Suppressor macrophage treated with lipopolysaccharide for 4 hours (primary cell): ENCODE measurements around the gene MPZL2.

ENCODE experiments used
- DNase-seq: peaks from one replicate; pipeline ENCODE4 v3.0.0-alpha.2; 2020

The MPZL2 gene

GRCh38 chr11:118283037-118283636 lies 19.0 kb upstream of the MPZL2 start:
- DNase-seq: no peak

- no peak for DNase-seq
Measured at GRCh38 chr11:118282606-118283005, 18.5 kb upstream of the MPZL2 start.

- DNase-seq: no peak
Measured at GRCh38 chr11:118281284-118281683, 17.2 kb upstream of the MPZL2 start.

- DNase-seq: no peak
Measured at GRCh38 chr11:118277312-118277711, 13.2 kb upstream of the MPZL2 start.

DNA sequence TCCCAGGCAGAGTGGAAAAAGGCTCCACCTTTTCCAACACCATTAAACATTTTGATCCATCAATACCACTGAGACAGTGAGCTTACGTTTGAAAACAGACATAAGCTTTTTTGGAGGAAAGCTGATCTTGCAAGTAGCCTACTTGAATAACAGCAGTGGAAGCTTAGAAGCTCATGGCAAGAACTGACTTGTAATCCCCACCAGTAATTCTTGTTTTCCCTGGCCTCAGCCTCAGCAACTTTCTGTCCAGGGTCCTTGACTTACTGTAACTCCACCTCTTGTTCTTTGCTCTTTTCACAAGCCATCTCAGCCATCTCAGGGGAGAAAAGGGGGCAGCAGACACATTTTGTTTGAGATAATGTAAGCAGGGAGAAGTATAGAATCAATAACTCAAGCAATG lies 12.3 kb upstream of the MPZL2 start:
- DNase-seq: no peak

GRCh38 chr11:118275176-118275575 lies 11.1 kb upstream of the MPZL2 start:
- DNase-seq: no peak

- no peak for DNase-seq
Measured at GRCh38 chr11:118274186-118274585, 10.1 kb upstream of the MPZL2 start.

- DNase-seq: no peak
Measured at GRCh38 chr11:118272001-118272400, 7.9 kb upstream of the MPZL2 start.

DNA sequence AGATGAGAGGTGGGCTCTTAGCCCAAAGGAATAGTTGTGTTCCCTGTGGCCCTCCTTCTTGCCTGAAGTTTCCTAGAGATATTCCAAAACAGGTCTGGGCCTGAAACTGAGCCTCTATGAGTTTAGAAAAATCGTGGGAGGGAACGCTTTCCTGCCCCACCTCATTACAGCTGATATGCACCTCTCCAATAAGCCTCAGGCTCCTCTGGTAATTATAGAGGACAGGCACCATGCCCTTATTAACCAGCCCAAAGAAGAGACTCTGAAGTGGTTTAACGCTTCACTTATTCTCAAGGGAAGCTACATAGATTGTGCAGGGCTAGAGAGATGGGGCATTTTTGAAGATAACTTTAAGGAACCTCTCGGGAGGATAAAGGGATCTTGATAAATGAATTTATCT lies 3.4 kb upstream of the MPZL2 start:
- no peak for DNase-seq

DNA sequence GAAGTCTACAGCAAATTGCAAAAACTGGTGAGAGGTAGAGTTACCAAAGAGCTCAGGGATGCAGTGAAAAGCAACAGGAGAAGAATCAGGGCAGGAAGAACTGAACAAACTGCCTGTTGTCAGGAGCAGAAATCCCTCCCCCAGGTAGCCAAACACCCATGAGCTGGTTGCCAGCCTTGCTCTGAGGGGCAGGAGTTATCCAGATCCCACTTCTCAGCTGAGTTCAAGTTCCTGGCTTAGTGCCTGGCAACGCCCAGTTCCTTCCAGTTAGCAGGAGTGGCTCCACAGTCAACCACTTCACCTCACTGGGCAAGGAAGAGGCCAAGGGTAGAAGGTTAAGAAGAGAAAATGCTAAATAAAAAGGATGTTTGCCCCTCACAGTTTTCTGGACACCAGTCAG lies 1.9 kb upstream of the MPZL2 start:
- no peak for DNase-seq

- no peak for DNase-seq
Measured at GRCh38 chr11:118264569-118265465, 720 bp upstream of the MPZL2 start.

DNA sequence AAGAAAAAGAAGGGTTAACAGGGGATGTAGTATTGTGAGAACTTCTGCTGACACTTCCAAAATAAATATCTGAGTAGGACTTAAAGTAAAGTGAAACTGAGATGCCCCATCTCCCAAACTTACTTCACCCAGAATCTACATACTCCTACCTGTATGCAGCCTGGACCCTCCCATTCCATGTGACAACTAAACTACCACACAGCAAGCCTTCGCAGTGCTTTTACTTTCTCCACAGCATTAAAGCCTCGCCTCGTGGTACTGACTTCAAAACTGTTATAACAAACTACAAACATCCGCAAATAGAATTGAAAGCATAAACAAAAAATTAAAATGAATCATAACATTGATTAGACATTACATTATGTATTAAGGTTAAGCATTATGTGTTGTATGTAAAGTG lies 985 bp downstream of the MPZL2 start:
- DNase-seq: no peak

DNA sequence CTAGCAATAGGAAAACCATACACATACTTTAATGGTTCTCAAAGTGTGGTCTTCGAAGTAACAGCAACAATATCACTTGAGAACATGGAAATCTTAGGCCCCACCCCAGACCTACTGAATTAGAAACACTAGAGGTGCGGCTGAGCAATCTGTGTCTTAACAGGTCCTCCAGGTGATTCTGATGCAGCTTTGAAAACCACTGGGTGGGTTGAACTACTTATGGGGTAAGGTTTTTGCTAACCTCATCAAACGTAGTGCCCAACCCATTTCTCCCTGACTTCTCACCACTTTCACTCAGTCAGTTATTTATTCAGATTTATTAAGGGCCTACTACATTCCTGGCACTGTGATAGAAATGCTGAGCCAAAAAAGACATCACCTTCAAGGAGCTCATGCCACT lies 3.7 kb downstream of the MPZL2 start:
- DNase-seq: no peak

- no peak for DNase-seq
Measured at GRCh38 chr11:118259138-118259537, 5.0 kb downstream of the MPZL2 start.

DNA sequence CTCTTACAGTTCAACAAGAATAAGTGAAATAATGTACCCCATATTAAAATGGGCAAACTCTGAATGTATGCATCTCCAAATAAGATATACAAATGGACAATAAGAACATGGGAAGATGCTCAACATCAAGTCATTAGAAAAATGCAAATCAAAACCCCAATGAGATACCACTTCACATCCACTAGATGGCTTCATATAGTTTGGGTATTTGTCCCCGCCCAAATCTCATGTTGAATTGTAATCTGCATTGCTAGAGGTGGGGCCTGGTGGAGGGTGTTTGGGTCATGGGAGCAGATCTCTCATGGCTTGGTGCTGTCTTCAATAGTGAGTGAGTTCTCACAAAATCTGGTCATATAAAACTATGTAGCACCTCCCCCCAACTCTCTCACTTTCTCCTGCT lies 5.7 kb downstream of the MPZL2 start:
- DNase-seq: no peak

GRCh38 chr11:118252688-118253087 lies 11.4 kb downstream of the MPZL2 start:
- DNase-seq: peak; percentile 74

DNA sequence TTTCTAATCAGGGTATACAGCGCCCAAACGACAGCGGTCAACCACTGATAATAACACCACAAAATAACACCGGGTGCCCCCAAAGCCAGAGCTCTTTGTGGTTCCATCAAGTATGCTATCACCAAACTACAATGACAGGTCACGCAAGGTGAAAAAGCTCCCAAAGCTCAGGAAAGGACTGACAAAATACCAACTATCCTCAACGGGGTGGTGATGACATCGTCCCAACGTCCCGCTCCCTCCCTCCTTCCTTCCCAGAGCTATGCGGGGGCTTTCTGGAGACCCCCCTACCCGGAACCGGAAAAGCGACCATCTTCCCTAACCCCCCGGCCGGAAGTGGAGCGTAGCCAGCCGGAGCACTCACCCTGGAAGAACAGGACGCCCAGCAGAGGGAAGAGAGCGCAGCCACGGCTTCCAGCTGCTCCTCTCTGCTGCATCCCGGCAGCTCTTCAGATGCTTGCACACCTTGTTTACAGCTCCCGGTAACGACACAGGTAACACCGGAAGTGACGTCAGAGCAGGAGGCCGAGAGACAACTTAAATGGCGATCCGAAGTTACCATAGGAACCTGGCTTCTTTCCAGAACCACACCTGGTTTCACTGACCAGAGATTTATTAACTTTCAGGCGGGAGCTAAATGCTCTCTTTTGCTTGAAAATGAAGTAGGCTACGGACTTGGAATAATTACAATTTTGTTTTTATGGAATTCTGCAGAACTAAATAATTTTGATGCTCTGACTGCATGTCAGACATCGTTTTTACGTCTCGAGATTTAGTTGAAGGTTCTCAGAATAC lies 12.0 kb downstream of the MPZL2 start, which contains the start of gene MPZL3:
MPZL3 (minus strand) TSS at position 508 of the 795 bp plus-strand sequence; CDS start at position 437, 71 bp downstream.
- DNase-seq: peak; percentile 63

DNA sequence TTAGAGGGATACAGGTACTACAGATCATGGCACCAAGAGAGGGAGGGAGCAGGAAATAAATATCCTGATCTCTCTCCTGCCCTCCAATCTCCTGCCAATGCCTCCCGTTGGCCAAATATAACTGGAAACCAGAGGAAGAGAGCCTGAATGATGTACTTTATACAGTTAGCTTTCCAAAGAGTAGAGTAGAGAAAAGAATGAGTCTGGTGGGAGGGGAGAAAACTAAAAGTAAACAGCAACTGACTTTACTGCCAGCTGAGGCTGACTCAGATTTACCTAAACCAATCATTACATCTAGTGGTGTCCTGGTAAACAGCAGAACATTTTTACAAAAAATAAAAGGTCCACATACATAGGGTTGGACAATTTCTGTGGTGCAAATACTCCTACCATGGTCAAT lies 17.1 kb downstream of the MPZL2 start:
- DNase-seq: no peak

GRCh38 chr11:118245936-118246562 lies 18.0 kb downstream of the MPZL2 start:
- DNase-seq: no peak

GRCh38 chr11:118243993-118244762 lies 19.9 kb downstream of the MPZL2 start:
- DNase-seq: no peak

DNA sequence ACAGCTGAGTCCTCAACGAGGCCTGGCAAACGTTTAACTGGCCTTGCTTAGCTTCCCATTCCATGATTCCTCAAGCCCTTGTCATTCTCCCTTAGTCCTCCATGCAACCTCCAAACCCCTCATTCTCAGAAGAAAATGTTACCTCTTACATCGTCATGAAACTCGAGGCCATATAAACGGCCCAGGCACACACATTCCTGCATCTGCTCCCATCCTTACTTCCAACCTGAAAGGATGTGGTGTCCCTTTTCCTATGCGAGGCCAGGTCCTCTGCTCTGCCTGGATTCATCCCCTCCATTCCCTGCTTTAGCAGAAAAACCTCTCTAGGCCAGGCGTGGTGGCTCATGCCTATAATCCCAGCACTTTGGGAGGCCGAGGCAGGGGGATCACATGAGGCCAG lies 20.9 kb downstream of the MPZL2 start:
- DNase-seq: no peak

GRCh38 chr11:118241764-118242098 lies 22.4 kb downstream of the MPZL2 start:
- no peak for DNase-seq
